Astrocyte (in vitro differentiated cells and primary cell): ENCODE results near the gene TBC1D19. TPM values are rescaled to one million over a fixed set of nuclear protein-coding genes. Genes with fewer than 3 reads are reported as not detected.

Experiments used
- DNase-seq: peaks from one replicate; pipeline ENCODE4 v3.0.0-alpha.2; 2010; ENCODE audit warnings: low read depth
- FAIRE-seq: peaks from 2 replicates; lab custom pipeline; 2011; peaks lifted over from hg19 to GRCh38; lab: Jason Lieb, UNC
- H2AFZ ChIP-seq: 2 replicates; pipeline ENCODE4 v1.6.0; 2012; ENCODE audit warnings: low read depth, low read length, inconsistent platforms
- H3K27ac ChIP-seq: 2 replicates; pipeline ENCODE4 v1.5.1; 2011; ENCODE audit warnings: low read depth, low read length, inconsistent platforms
- H3K27me3 ChIP-seq: 2 replicates; pipeline ENCODE4 v1.6.0; 2011; ENCODE audit warnings: low read length, inconsistent platforms; ENCODE audit not compliant: insufficient read depth
- H3K36me3 ChIP-seq: 2 replicates; pipeline ENCODE4 v1.5.1; 2011; ENCODE audit warnings: low read length, inconsistent platforms; ENCODE audit not compliant: insufficient read depth
- H3K4me1 ChIP-seq: 2 replicates; pipeline ENCODE4 v1.5.1; 2011; ENCODE audit warnings: low read length, inconsistent platforms; ENCODE audit not compliant: insufficient read depth
- H3K4me2 ChIP-seq: 2 replicates; pipeline ENCODE4 v1.6.0; 2012; ENCODE audit warnings: low read length, inconsistent platforms
- H3K4me3 ChIP-seq: 2 replicates; pipeline ENCODE4 v1.5.1; 2011; ENCODE audit warnings: low read depth, mild to moderate bottlenecking, low read length, inconsistent platforms; ENCODE audit not compliant: insufficient read depth
- H3K79me2 ChIP-seq: 2 replicates; pipeline ENCODE4 v1.6.0; 2012; ENCODE audit warnings: mild to moderate bottlenecking, low read length, inconsistent platforms; ENCODE audit not compliant: insufficient read depth
- H3K9ac ChIP-seq: 2 replicates; pipeline ENCODE4 v1.6.0; 2012; ENCODE audit warnings: mild to moderate bottlenecking, low read length, inconsistent platforms
- H3K9me3 ChIP-seq: 2 replicates; pipeline ENCODE4 v1.5.1; 2012; ENCODE audit warnings: low read depth, mild to moderate bottlenecking, low read length, inconsistent platforms; ENCODE audit not compliant: insufficient read depth
- H4K20me1 ChIP-seq: 2 replicates; pipeline ENCODE4 v1.6.0; 2012; ENCODE audit warnings: low read length, inconsistent platforms; ENCODE audit not compliant: insufficient read depth
- H3K27ac Mint-ChIP-seq: one replicate; pipeline ENCODE4 v1.8.0; 2021; ENCODE audit warnings: mild to moderate bottlenecking, mixed read lengths; ENCODE audit not compliant: unreplicated experiment
- H3K27me3 Mint-ChIP-seq: one replicate; pipeline ENCODE4 v1.8.0; 2021; ENCODE audit warnings: low read depth, mixed read lengths; ENCODE audit not compliant: unreplicated experiment
- H3K36me3 Mint-ChIP-seq: one replicate; pipeline ENCODE4 v1.8.0; 2021; ENCODE audit warnings: low read depth, mixed read lengths; ENCODE audit not compliant: unreplicated experiment
- H3K4me1 Mint-ChIP-seq: one replicate; pipeline ENCODE4 v1.8.0; 2021; ENCODE audit warnings: low read depth, mixed read lengths; ENCODE audit not compliant: unreplicated experiment
- H3K4me3 Mint-ChIP-seq: one replicate; pipeline ENCODE4 v1.8.0; 2021; ENCODE audit warnings: mild to moderate bottlenecking, moderate library complexity, mixed read lengths; ENCODE audit not compliant: unreplicated experiment
- H3K9me3 Mint-ChIP-seq: one replicate; pipeline ENCODE4 v1.8.0; 2021; ENCODE audit warnings: mild to moderate bottlenecking, mixed read lengths; ENCODE audit not compliant: unreplicated experiment
- EZH2 ChIP-seq: IDR thresholded peaks from 2 replicates; pipeline ENCODE4 v1.6.1; 2012; ENCODE audit warnings: mild to moderate bottlenecking, low read length, inconsistent platforms; ENCODE audit not compliant: insufficient read depth
- total RNA-seq: library from RNA; stranded (reverse); gene quantifications from 2 replicates; pipeline ENCODE4 v1.2.1, GENCODE V29; 2021
- TF ChIP-seq, protein P1 (sequence below): IDR thresholded peaks from 2 replicates; pipeline ENCODE4 v1.5.1; 2011; ENCODE audit warnings: low read depth, mild to moderate bottlenecking, inconsistent platforms, low read length, moderate library complexity; ENCODE audit not compliant: insufficient read depth

The TBC1D19 gene
- total RNA-seq, 1 donor from 2014 or later: 10.5 TPM

DNA sequence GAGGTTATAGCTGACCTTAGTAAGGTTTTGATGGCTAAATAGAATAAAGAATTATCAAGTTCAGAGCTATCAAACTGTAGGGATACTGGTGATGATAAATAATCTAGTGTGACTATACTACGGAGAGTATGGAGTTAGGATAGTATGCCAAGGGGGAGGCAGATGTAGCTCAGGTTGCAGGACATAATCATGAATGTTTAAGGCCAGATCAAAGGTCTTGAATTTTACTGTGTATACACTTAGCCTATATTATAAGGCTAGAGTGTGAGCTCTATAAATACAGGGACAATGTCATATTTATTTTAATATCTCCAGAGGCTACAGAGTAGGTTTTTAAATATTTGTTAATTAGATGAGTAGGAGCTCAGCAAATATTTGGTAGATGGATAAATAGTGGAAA is 145.7 kb downstream of the TBC1D19 start:
- Histone ChIP-seq H2AFZ (no peak overlapping the region), H3K4me2 (no peak overlapping the region), H3K27ac (no peak overlapping the region), H3K4me3 (no peak overlapping the region), H3K79me2 (no peaks in the 10 kb centered on the region), H3K27me3 (no peaks in the 10 kb centered on the region), H4K20me1 (no peaks in the 10 kb centered on the region), H3K4me1 (no peaks in the 10 kb centered on the region), H3K36me3 (peaks cover 7% of the 10 kb centered on the region), H3K9me3 (no peaks in the 10 kb centered on the region), H3K9ac (no peak overlapping the region)
- Mint-ChIP-seq H3K27ac (no peak overlapping the region), H3K27me3 (no peaks in the 10 kb centered on the region), H3K9me3 (no peaks in the 10 kb centered on the region), H3K4me1 (peaks cover 3% of the 10 kb centered on the region), H3K4me3 (no peak overlapping the region), H3K36me3 (peaks cover 2% of the 10 kb centered on the region)
- no peak for DNase-seq
- TF ChIP-seq, protein P1, sequence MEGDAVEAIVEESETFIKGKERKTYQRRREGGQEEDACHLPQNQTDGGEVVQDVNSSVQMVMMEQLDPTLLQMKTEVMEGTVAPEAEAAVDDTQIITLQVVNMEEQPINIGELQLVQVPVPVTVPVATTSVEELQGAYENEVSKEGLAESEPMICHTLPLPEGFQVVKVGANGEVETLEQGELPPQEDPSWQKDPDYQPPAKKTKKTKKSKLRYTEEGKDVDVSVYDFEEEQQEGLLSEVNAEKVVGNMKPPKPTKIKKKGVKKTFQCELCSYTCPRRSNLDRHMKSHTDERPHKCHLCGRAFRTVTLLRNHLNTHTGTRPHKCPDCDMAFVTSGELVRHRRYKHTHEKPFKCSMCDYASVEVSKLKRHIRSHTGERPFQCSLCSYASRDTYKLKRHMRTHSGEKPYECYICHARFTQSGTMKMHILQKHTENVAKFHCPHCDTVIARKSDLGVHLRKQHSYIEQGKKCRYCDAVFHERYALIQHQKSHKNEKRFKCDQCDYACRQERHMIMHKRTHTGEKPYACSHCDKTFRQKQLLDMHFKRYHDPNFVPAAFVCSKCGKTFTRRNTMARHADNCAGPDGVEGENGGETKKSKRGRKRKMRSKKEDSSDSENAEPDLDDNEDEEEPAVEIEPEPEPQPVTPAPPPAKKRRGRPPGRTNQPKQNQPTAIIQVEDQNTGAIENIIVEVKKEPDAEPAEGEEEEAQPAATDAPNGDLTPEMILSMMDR: no peak
- no peak for FAIRE-seq

- DNase-seq: no peak
- Mint-ChIP-seq H3K4me3 (no peak overlapping the region), H3K27me3 (no peaks in the 10 kb centered on the region), H3K27ac (no peak overlapping the region), H3K9me3 (no peaks in the 10 kb centered on the region), H3K36me3 (peaks cover 2% of the 10 kb centered on the region), H3K4me1 (peaks cover 3% of the 10 kb centered on the region)
- H3K4me2 ChIP-seq: no peak overlapping the region
- no peaks in the 10 kb centered on the region for H3K79me2 ChIP-seq
- H4K20me1 ChIP-seq: no peaks in the 10 kb centered on the region
- no peak overlapping the region for H3K4me3 ChIP-seq
- H2AFZ ChIP-seq: no peak overlapping the region
- H3K36me3 ChIP-seq: peaks cover 3% of the 10 kb centered on the region
- H3K27me3 ChIP-seq: no peaks in the 10 kb centered on the region
- FAIRE-seq: no peak
- no peak overlapping the region for H3K27ac ChIP-seq
- H3K9me3 ChIP-seq: no peaks in the 10 kb centered on the region
- no peak overlapping the region for H3K9ac ChIP-seq
- TF ChIP-seq EZH2: no peak
- TF ChIP-seq, protein P1: no peak
- no peaks in the 10 kb centered on the region for H3K4me1 ChIP-seq
These were observed 147.6 kb downstream of the TBC1D19 start for GRCh38 chr4:26731351-26732035.

DNA sequence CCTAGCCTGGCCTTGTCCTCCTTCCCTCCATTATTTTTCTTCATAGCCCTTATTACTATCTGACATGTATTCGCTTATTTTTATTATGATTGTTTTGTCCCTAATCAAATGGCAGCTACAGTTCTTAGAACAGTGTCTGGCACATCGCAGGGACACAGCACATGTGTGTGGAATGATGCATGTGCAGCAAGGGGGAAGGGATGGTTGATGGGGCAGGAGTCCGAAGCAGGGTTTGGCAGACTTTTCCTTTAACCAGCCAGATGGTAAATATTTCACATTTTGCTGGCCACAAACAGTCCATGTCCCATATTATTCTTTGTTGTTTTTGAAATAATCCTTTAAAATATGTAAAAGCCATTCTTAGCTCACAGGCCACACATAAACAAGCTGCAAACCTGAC is 148.5 kb downstream of the TBC1D19 start:
- Histone ChIP-seq H3K4me2 (no peak overlapping the region), H3K79me2 (no peaks in the 10 kb centered on the region), H3K4me3 (no peak overlapping the region), H3K36me3 (peaks cover 3% of the 10 kb centered on the region), H2AFZ (no peak overlapping the region), H3K27me3 (no peaks in the 10 kb centered on the region), H3K9ac (no peak overlapping the region), H3K4me1 (no peaks in the 10 kb centered on the region), H4K20me1 (no peaks in the 10 kb centered on the region), H3K27ac (no peak overlapping the region), H3K9me3 (no peaks in the 10 kb centered on the region)
- FAIRE-seq: no peak
- Mint-ChIP-seq H3K36me3 (peaks cover 2% of the 10 kb centered on the region), H3K4me3 (no peak overlapping the region), H3K27ac (no peak overlapping the region), H3K27me3 (no peaks in the 10 kb centered on the region), H3K9me3 (no peaks in the 10 kb centered on the region), H3K4me1 (peaks cover 5% of the 10 kb centered on the region)
- TF ChIP-seq, protein P1: no peak
- no peak for TF ChIP-seq EZH2
- no peak for DNase-seq
